Mesenchymal stem cell (in vitro differentiated cells and primary cell): Measurements from ENCODE around the gene UBXN7.
"Not testable (repeated sequence)": the region's sequence is repeated elsewhere in the genome, so short reads cannot be mapped to it uniquely, and the experiment has no call there.

Experiments used
- DNase-seq: peaks from one replicate; pipeline ENCODE4 v3.0.0-alpha.2; 2013
- H2AFZ ChIP-seq: one replicate; pipeline ENCODE4 v1.6.1; 2013; ENCODE audit warnings: low read depth, mild to moderate bottlenecking, control low read depth, inconsistent platforms, low read length, moderate library complexity
- H2AK5ac ChIP-seq: 2 replicates; pipeline ENCODE4 v1.6.1; 2013; ENCODE audit warnings: low read length, moderate library complexity, mild to moderate bottlenecking, inconsistent platforms; ENCODE audit not compliant: severe bottlenecking
- H2BK120ac ChIP-seq: one replicate; pipeline ENCODE4 v1.6.1; 2013; ENCODE audit warnings: low read depth, mild to moderate bottlenecking, inconsistent platforms, low read length, moderate library complexity
- H2BK12ac ChIP-seq, 2 experiments: one replicate each; pipeline ENCODE4 v1.6.1; 2013; ENCODE audit warnings: inconsistent platforms in 2 of 2, low read length in 2 of 2, mild to moderate bottlenecking in 2 of 2, moderate library complexity in 2 of 2, control low read depth in 1 of 2
- H2BK15ac ChIP-seq: one replicate; pipeline ENCODE4 v1.6.1; 2013; ENCODE audit warnings: mild to moderate bottlenecking, low read depth, inconsistent platforms; ENCODE audit not compliant: poor library complexity, severe bottlenecking
- H2BK5ac ChIP-seq: 2 replicates; pipeline ENCODE4 v1.6.1; 2013; ENCODE audit warnings: low read depth, mild to moderate bottlenecking, low read length, control low read depth, inconsistent platforms; ENCODE audit not compliant: poor library complexity, severe bottlenecking
- H3K14ac ChIP-seq, 2 experiments: one replicate each; pipeline ENCODE4 v1.6.1; 2013; ENCODE audit warnings: inconsistent platforms in 2 of 2, low read length in 2 of 2, control low read depth in 1 of 2, mild to moderate bottlenecking in 1 of 2, moderate library complexity in 1 of 2
- H3K18ac ChIP-seq, 2 experiments: one replicate each; pipeline ENCODE4 v1.6.1; 2013; ENCODE audit warnings: inconsistent platforms in 2 of 2, low read length in 2 of 2, control low read depth in 1 of 2, low read depth in 1 of 2, mild to moderate bottlenecking in 1 of 2
- H3K23ac ChIP-seq, 2 experiments: one replicate each; pipeline ENCODE4 v1.6.1; 2013; ENCODE audit warnings: inconsistent platforms in 2 of 2, low read length in 2 of 2, mild to moderate bottlenecking in 2 of 2, moderate library complexity in 2 of 2, control low read depth in 1 of 2
- H3K27ac ChIP-seq: 2 replicates; pipeline ENCODE4 v1.5.1; 2013; ENCODE audit warnings: mild to moderate bottlenecking, moderate library complexity, low read length, control low read depth, inconsistent platforms; ENCODE audit not compliant: poor library complexity, severe bottlenecking
- H3K27me3 ChIP-seq, 2 experiments: 2 replicates each; pipeline versions ENCODE4 v1.6.1 to v1.7.0; 2013; ENCODE audit warnings: low read length in 2 of 2, mild to moderate bottlenecking in 2 of 2, moderate library complexity in 2 of 2, control low read depth in 1 of 2, inconsistent platforms in 1 of 2; ENCODE audit not compliant: control insufficient read depth in 1 of 2, insufficient read depth in 1 of 2
- H3K36me3 ChIP-seq, 2 experiments: 2 replicates each; pipeline versions ENCODE4 v1.6.1 to v1.7.0; 2013; ENCODE audit warnings: low read length in 2 of 2, control low read depth in 1 of 2, inconsistent platforms in 1 of 2, low read depth in 1 of 2, mild to moderate bottlenecking in 1 of 2; ENCODE audit not compliant: insufficient read depth in 2 of 2, control insufficient read depth in 1 of 2
- H3K4ac ChIP-seq, 2 experiments: one replicate each; pipeline ENCODE4 v1.6.1; 2013; ENCODE audit warnings: inconsistent platforms in 2 of 2, low read length in 2 of 2, mild to moderate bottlenecking in 2 of 2, moderate library complexity in 2 of 2, control low read depth in 1 of 2, low read depth in 1 of 2
- H3K4me1 ChIP-seq: 2 replicates; pipeline ENCODE4 v1.6.1; 2013; ENCODE audit warnings: low read depth, low read length, control low read depth; ENCODE audit not compliant: control insufficient read depth, insufficient read depth
- H3K4me2 ChIP-seq: 2 replicates; pipeline ENCODE4 v1.6.1; 2013; ENCODE audit warnings: low read length, mild to moderate bottlenecking, inconsistent platforms; ENCODE audit not compliant: poor library complexity, severe bottlenecking
- H3K4me3 ChIP-seq, 2 experiments: 2 replicates each; pipeline versions ENCODE4 v1.5.1 to v1.7.0; 2013; ENCODE audit warnings: low read length in 2 of 2, mild to moderate bottlenecking in 2 of 2, control low read depth in 1 of 2, low read depth in 1 of 2; ENCODE audit not compliant: insufficient read depth in 1 of 2
- H3K79me1 ChIP-seq: replicated peaks from 2 replicates; pipeline ENCODE4 v1.6.1; 2013; ENCODE audit warnings: mild to moderate bottlenecking, control low read depth, low read length, inconsistent platforms; ENCODE audit not compliant: poor library complexity, severe bottlenecking
- H3K9ac ChIP-seq: 2 replicates; pipeline ENCODE4 v1.7.0; 2013; ENCODE audit warnings: mild to moderate bottlenecking, low read length, moderate library complexity
- H3K9me3 ChIP-seq: 2 replicates; pipeline ENCODE4 v1.7.0; 2013; ENCODE audit warnings: mild to moderate bottlenecking, low read length; ENCODE audit not compliant: control insufficient read depth
- H4K8ac ChIP-seq: one replicate; pipeline ENCODE4 v1.6.1; 2013; ENCODE audit warnings: inconsistent platforms, mild to moderate bottlenecking, low read length, moderate library complexity
- H4K91ac ChIP-seq: one replicate; pipeline ENCODE4 v1.6.1; 2013; ENCODE audit warnings: mild to moderate bottlenecking, low read length, inconsistent platforms
- WGBS: methylation state at CpG from one replicate; pipeline ENCODE4 v1.1.7; 2013; ENCODE audit warnings: mixed read lengths; 5-methylcytosine and 5-hydroxymethylcytosine counted together

Gene UBXN7

GRCh38 chr3:196470182-196470581 lies 38.0 kb upstream of the UBXN7 start:
- not testable (repeated sequence) for H2BK120ac ChIP-seq, H3K27ac ChIP-seq, H3K27me3 ChIP-seq, H2AK5ac ChIP-seq, H3K4me1 ChIP-seq, H3K14ac ChIP-seq, H2BK5ac ChIP-seq, H3K18ac ChIP-seq, H3K4me2 ChIP-seq, H3K4me3 ChIP-seq, H3K23ac ChIP-seq, H3K9me3 ChIP-seq, H3K4ac ChIP-seq, H2BK12ac ChIP-seq, DNase-seq, H2AFZ ChIP-seq, H2BK15ac ChIP-seq, H4K91ac ChIP-seq, H4K8ac ChIP-seq, H3K9ac ChIP-seq
- Histone ChIP-seq H3K79me1 (peaks cover 13% of the 10 kb centered on the region), H3K36me3 (peaks cover 15 to 72% of the 10 kb centered on the region in 2 experiments)
- WGBS: 96% methylated on average over 3 of the region's 3 CpGs

DNA sequence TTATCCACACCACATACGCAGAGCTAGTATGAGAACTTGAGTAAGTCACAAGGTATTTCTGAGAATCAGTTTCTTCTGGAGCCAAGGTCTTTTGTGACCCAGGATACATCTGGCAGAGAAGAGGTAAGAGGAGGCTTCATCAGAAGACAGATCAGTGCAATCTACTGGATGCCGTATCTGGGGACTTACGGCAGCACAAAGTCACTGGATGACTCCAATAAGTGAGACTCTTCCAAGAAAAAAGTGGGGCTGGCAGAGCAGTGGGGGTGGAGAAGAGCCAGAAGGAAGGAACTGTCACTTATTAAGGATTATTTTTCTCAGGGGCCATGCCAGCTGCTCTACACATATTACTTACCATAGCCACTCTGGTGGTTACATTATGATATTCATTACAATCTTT lies 31.6 kb upstream of the UBXN7 start:
- peaks cover 2 to 27% of the 10 kb centered on the region in 2 experiments for H3K36me3 ChIP-seq
- H3K4me3 ChIP-seq: no peak overlapping the region
- H4K91ac ChIP-seq: no peak overlapping the region
- H3K27me3 ChIP-seq: no peaks in the 10 kb centered on the region
- no peak overlapping the region for H3K23ac ChIP-seq
- no peak overlapping the region for H2BK12ac ChIP-seq
- no peak overlapping the region for H2BK120ac ChIP-seq
- 100% methylated on average over 3 of the region's 3 CpGs for WGBS
- H3K9ac ChIP-seq: no peak overlapping the region
- DNase-seq: no peak
- no peak overlapping the region for H3K18ac ChIP-seq
- H2BK15ac ChIP-seq: no peak overlapping the region
- no peaks in the 10 kb centered on the region for H3K9me3 ChIP-seq
- no peak overlapping the region for H4K8ac ChIP-seq
- no peak overlapping the region for H3K14ac ChIP-seq
- H2BK5ac ChIP-seq: no peak overlapping the region
- H3K4me2 ChIP-seq: no peak overlapping the region
- H2AFZ ChIP-seq: no peak overlapping the region
- H3K4me1 ChIP-seq: no peaks in the 10 kb centered on the region
- H2AK5ac ChIP-seq: no peak overlapping the region
- no peak overlapping the region for H3K4ac ChIP-seq
- no peak overlapping the region for H3K27ac ChIP-seq
- H3K79me1 ChIP-seq: peaks cover 13% of the 10 kb centered on the region

DNA sequence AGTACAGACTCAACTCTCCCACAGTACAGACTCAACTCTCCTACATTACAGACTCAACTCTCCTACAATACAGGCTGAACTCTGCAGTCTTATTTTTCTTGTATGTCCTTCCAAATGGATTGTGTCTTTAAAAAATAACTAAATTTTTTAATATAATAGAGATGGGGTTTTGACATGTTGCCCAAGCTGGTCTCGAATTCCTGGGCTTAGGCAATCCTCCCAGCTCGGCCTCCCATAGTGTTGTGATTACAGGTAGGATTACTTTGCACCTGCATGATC lies 31.2 kb upstream of the UBXN7 start:
- no CpG with 5 or more reads among the region's 2 CpGs for WGBS
- H4K8ac ChIP-seq: no peak overlapping the region
- H3K4me1 ChIP-seq: no peaks in the 10 kb centered on the region
- H3K4me3 ChIP-seq: no peak overlapping the region
- H3K36me3 ChIP-seq: peaks cover 2 to 23% of the 10 kb centered on the region in 2 experiments
- H3K27ac ChIP-seq: no peak overlapping the region
- H4K91ac ChIP-seq: no peak overlapping the region
- H3K4ac ChIP-seq: no peak overlapping the region
- no peak overlapping the region for H3K14ac ChIP-seq
- H3K4me2 ChIP-seq: no peak overlapping the region
- H2BK5ac ChIP-seq: no peak overlapping the region
- no peak overlapping the region for H3K18ac ChIP-seq
- H2AK5ac ChIP-seq: no peak overlapping the region
- H3K27me3 ChIP-seq: no peaks in the 10 kb centered on the region
- peaks cover 13% of the 10 kb centered on the region for H3K79me1 ChIP-seq
- no peak overlapping the region for H2BK15ac ChIP-seq
- no peak overlapping the region for H2BK120ac ChIP-seq
- DNase-seq: no peak
- no peak overlapping the region for H2BK12ac ChIP-seq
- H3K23ac ChIP-seq: no peak overlapping the region
- H3K9ac ChIP-seq: no peak overlapping the region
- no peaks in the 10 kb centered on the region for H3K9me3 ChIP-seq
- no peak overlapping the region for H2AFZ ChIP-seq

DNA sequence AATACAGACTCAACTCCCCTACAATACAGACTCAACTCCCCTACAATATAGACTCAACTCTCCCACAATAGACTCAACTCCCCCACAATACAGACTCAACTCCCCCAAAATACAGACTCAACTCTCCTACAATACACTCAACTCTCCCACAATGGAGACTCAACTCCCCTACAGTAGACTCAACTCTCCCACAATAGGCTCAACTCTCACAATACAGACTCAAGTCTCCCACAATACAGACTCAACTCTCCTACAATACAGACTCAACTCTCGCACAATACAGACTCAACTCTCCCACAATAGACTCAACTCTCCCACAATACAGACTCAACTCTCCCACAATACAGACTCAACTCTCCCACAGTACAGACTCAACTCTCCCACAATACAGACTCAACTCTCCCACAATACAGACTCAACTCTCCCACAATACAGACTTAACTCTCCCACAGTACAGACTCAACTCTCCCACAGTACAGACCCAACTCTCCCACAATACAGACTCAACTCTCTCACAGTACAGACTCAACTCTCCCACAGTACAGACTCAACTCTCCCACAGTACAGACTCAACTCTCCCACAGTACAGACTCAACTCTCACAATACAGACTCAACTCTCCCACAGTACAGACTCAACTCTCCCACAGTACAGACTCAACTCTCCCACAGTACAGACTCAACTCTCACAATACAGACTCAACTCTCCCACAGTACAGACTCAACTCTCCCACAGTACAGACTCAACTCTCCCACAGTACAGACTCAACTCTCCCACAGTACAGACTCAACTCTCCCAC lies 30.7 kb upstream of the UBXN7 start:
- DNase-seq, H3K27me3 ChIP-seq, H2BK12ac ChIP-seq, H3K14ac ChIP-seq, H4K91ac ChIP-seq, H2BK5ac ChIP-seq, H3K4me3 ChIP-seq, H3K4ac ChIP-seq, H2BK120ac ChIP-seq, H3K9me3 ChIP-seq, H3K9ac ChIP-seq, H2AFZ ChIP-seq, H2AK5ac ChIP-seq, H3K23ac ChIP-seq, H4K8ac ChIP-seq, H3K27ac ChIP-seq, H3K4me1 ChIP-seq, H3K4me2 ChIP-seq, H3K18ac ChIP-seq, H2BK15ac ChIP-seq: not testable (repeated sequence)
- H3K79me1 ChIP-seq: peaks cover 13% of the 10 kb centered on the region
- 80% methylated on average over 1 of the region's 1 CpG for WGBS
- H3K36me3 ChIP-seq: peaks cover 2 to 19% of the 10 kb centered on the region in 2 experiments
